ENCODE results near the gene NPHP4.

NPHP4 gene

GRCh38 chr1:5835179-5835562 lies 157.1 kb downstream of the NPHP4 start:
- H3K36me3 ChIP-seq (ENCODE audit: insufficient read depth, low read length), result no peaks in the 10 kb centered on the region
- no peak for DNase-seq (ENCODE audit: low read depth, low spot score)
- H3K9ac ChIP-seq (ENCODE audit: insufficient read length), result no peak overlapping the region
- no peak overlapping the region for H3K4me3 ChIP-seq
- H3K9me3 ChIP-seq (ENCODE audit: low read depth, low read length), result no peaks in the 10 kb centered on the region
- no peak overlapping the region for H3K27ac ChIP-seq
- TF ChIP-seq EZH2 (IDR thresholded peaks at IDR 0.05) (no peak), POLR2AphosphoS5 (IDR thresholded peaks at IDR 0.05; ENCODE audit: borderline replicate concordance, low read depth, low read length) (no peak), FOXP2 (optimal IDR thresholded peaks at IDR 0.05; ENCODE audit: control extremely low read depth, extremely low read length, insufficient read depth) (no peak)

- Histone ChIP-seq H3K9ac (ENCODE audit: insufficient read length) (no peak overlapping the region), H3K9me3 (ENCODE audit: low read depth, low read length) (no peaks in the 10 kb centered on the region), H3K27ac (no peak overlapping the region), H3K36me3 (ENCODE audit: insufficient read depth, low read length) (no peaks in the 10 kb centered on the region), H3K4me3 (no peak overlapping the region)
- no peak for DNase-seq (ENCODE audit: low read depth, low spot score)
- TF ChIP-seq POLR2AphosphoS5 (IDR thresholded peaks at IDR 0.05; ENCODE audit: borderline replicate concordance, low read depth, low read length), result no peak
- TF ChIP-seq FOXP2 (optimal IDR thresholded peaks at IDR 0.05; ENCODE audit: control extremely low read depth, extremely low read length, insufficient read depth), result no peak
- no peak for TF ChIP-seq EZH2 (IDR thresholded peaks at IDR 0.05)
These were observed 157.6 kb downstream of the NPHP4 start for GRCh38 chr1:5834477-5835178.

GRCh38 chr1:5833911-5834310 lies 158.3 kb downstream of the NPHP4 start:
- no peak overlapping the region for H3K27ac ChIP-seq
- no peak for DNase-seq (ENCODE audit: low read depth, low spot score)
- TF ChIP-seq EZH2 (IDR thresholded peaks at IDR 0.05), result no peak
- TF ChIP-seq FOXP2 (optimal IDR thresholded peaks at IDR 0.05; ENCODE audit: control extremely low read depth, extremely low read length, insufficient read depth), result no peak
- TF ChIP-seq POLR2AphosphoS5 (IDR thresholded peaks at IDR 0.05; ENCODE audit: borderline replicate concordance, low read depth, low read length), result no peak
- no peak overlapping the region for H3K9ac ChIP-seq (ENCODE audit: insufficient read length)
- H3K9me3 ChIP-seq (ENCODE audit: low read depth, low read length), result no peaks in the 10 kb centered on the region
- no peak overlapping the region for H3K4me3 ChIP-seq
- no peaks in the 10 kb centered on the region for H3K36me3 ChIP-seq (ENCODE audit: insufficient read depth, low read length)

GRCh38 chr1:5832916-5833895 lies 159.0 kb downstream of the NPHP4 start:
- TF ChIP-seq FOXP2 (optimal IDR thresholded peaks at IDR 0.05; ENCODE audit: control extremely low read depth, extremely low read length, insufficient read depth) (no peak), EZH2 (IDR thresholded peaks at IDR 0.05) (no peak), POLR2AphosphoS5 (IDR thresholded peaks at IDR 0.05; ENCODE audit: borderline replicate concordance, low read depth, low read length) (no peak)
- Histone ChIP-seq H3K27ac (no peak overlapping the region), H3K9ac (ENCODE audit: insufficient read length) (no peak overlapping the region), H3K9me3 (ENCODE audit: low read depth, low read length) (no peaks in the 10 kb centered on the region), H3K36me3 (ENCODE audit: insufficient read depth, low read length) (no peaks in the 10 kb centered on the region), H3K4me3 (no peak overlapping the region)
- DNase-seq (ENCODE audit: low read depth, low spot score), result no peak

GRCh38 chr1:5831600-5832335 lies 160.5 kb downstream of the NPHP4 start:
- Histone ChIP-seq H3K9me3 (ENCODE audit: low read depth, low read length) (no peaks in the 10 kb centered on the region), H3K9ac (ENCODE audit: insufficient read length) (no peak overlapping the region)
- no peak for DNase-seq (ENCODE audit: low read depth, low spot score)

GRCh38 chr1:5830771-5831599 lies 161.2 kb downstream of the NPHP4 start:
- no peak for TF ChIP-seq POLR2AphosphoS5 (IDR thresholded peaks at IDR 0.05; ENCODE audit: borderline replicate concordance, low read depth, low read length)
- no peak for TF ChIP-seq FOXP2 (optimal IDR thresholded peaks at IDR 0.05; ENCODE audit: control extremely low read depth, extremely low read length, insufficient read depth)
- no peak for TF ChIP-seq EZH2 (IDR thresholded peaks at IDR 0.05)
- no peaks in the 10 kb centered on the region for H3K9me3 ChIP-seq (ENCODE audit: low read depth, low read length)
- DNase-seq (ENCODE audit: low read depth, low spot score), result no peak
- no peak overlapping the region for H3K9ac ChIP-seq (ENCODE audit: insufficient read length)
- H3K4me3 ChIP-seq, result no peak overlapping the region
- H3K27ac ChIP-seq, result no peak overlapping the region
- H3K36me3 ChIP-seq (ENCODE audit: insufficient read depth, low read length), result no peaks in the 10 kb centered on the region

More at GRCh38 chr1:5831600-5832335, 160.5 kb downstream of the NPHP4 start:
- H3K27ac ChIP-seq, result no peak overlapping the region
- H3K4me3 ChIP-seq, result no peak overlapping the region
- TF ChIP-seq FOXP2 (optimal IDR thresholded peaks at IDR 0.05; ENCODE audit: control extremely low read depth, extremely low read length, insufficient read depth) (no peak), EZH2 (IDR thresholded peaks at IDR 0.05) (no peak), POLR2AphosphoS5 (IDR thresholded peaks at IDR 0.05; ENCODE audit: borderline replicate concordance, low read depth, low read length) (no peak)
- H3K36me3 ChIP-seq (ENCODE audit: insufficient read depth, low read length), result no peaks in the 10 kb centered on the region

GRCh38 chr1:5829414-5829813 lies 162.8 kb downstream of the NPHP4 start:
- H3K36me3 ChIP-seq (ENCODE audit: insufficient read depth, low read length), result no peaks in the 10 kb centered on the region
- H3K27ac ChIP-seq, result no peak overlapping the region
- DNase-seq (ENCODE audit: low read depth, low spot score), result no peak
- H3K9me3 ChIP-seq (ENCODE audit: low read depth, low read length), result no peaks in the 10 kb centered on the region
- TF ChIP-seq EZH2 (IDR thresholded peaks at IDR 0.05) (no peak), FOXP2 (optimal IDR thresholded peaks at IDR 0.05; ENCODE audit: control extremely low read depth, extremely low read length, insufficient read depth) (no peak), POLR2AphosphoS5 (IDR thresholded peaks at IDR 0.05; ENCODE audit: borderline replicate concordance, low read depth, low read length) (no peak)
- H3K9ac ChIP-seq (ENCODE audit: insufficient read length), result no peak overlapping the region
- H3K4me3 ChIP-seq, result no peak overlapping the region

All from SK-N-MC (cell line).